Activated naive CD4-positive, alpha-beta T cell treated with anti-CD3 and anti-CD28 coated beads, Interleukin-2, amount 50 U/mL, for 72 hours (primary cell): Measurements from ENCODE around the gene PYY. TPM values are rescaled to one million over a fixed set of nuclear protein-coding genes. Genes with fewer than 3 reads are reported as not detected.

ENCODE experiments used
- ATAC-seq, 2 donors: fragments of 150-1000 bp; cut with Tn5 transposase; 2 replicates each; pipeline ENCODE4 v1.10.0; 2021; ENCODE audit warnings: mild to moderate bottlenecking in 2 of 2, moderate library complexity in 2 of 2
- DNase-seq, 2 donors: peaks; one replicate each; pipeline ENCODE4 v3.0.0; 2021 to 2022; ENCODE audit warnings: low spot score in 2 of 2
- H3K27ac Mint-ChIP-seq, 2 donors: one replicate each; pipeline ENCODE4 v1.8.0; 2022; ENCODE audit warnings: mild to moderate bottlenecking in 2 of 2, mixed read lengths in 2 of 2
- H3K36me3 Mint-ChIP-seq, 2 donors: one replicate each; pipeline ENCODE4 v1.8.0; 2022; ENCODE audit warnings: mixed read lengths in 2 of 2
- H3K9me3 Mint-ChIP-seq, 2 donors: one replicate each; pipeline ENCODE4 v1.8.0; 2022; ENCODE audit warnings: mixed read lengths in 2 of 2
- total RNA-seq, 2 donors: library from RNA; stranded (reverse); gene quantifications; one replicate each; pipeline ENCODE4 v1.2.3, GENCODE V29; 2022

Gene PYY
- total RNA-seq, 2 donors from 2014 or later, result not detected

GRCh38 chr17:43912635-43913304 lies 41.0 kb downstream of the PYY start:
- Mint-ChIP-seq H3K36me3 (no peaks in the 10 kb centered on the region), H3K27ac (no peak overlapping the region), H3K9me3 (no peaks in the 10 kb centered on the region)
- no peak for ATAC-seq
- no peak for DNase-seq

GRCh38 chr17:43911904-43912303 lies 41.8 kb downstream of the PYY start:
- no peak overlapping the region for H3K27ac Mint-ChIP-seq
- DNase-seq, result no peak

GRCh38 chr17:43909537-43910231 lies 44.1 kb downstream of the PYY start:
- Mint-ChIP-seq H3K9me3 (no peaks in the 10 kb centered on the region), H3K27ac (no peak overlapping the region), H3K36me3 (no peaks in the 10 kb centered on the region)
- ATAC-seq (no peak), DNase-seq (no peak)

More at GRCh38 chr17:43911904-43912303, 41.8 kb downstream of the PYY start:
- ATAC-seq, result no peak
- no peaks in the 10 kb centered on the region for H3K9me3 Mint-ChIP-seq
- H3K36me3 Mint-ChIP-seq, result no peaks in the 10 kb centered on the region

- Mint-ChIP-seq H3K9me3 (no peaks in the 10 kb centered on the region), H3K36me3 (no peaks in the 10 kb centered on the region), H3K27ac (no peak overlapping the region)
- DNase-seq, result peak in 1 of 2 donors; percentile 57
- ATAC-seq, result peak in 1 of 2 donors; percentile 60
Observed at GRCh38 chr17:43907998-43908721, 45.6 kb downstream of the PYY start.

GRCh38 chr17:43907425-43907981 lies 46.2 kb downstream of the PYY start, which contains the start of gene MPP2:
MPP2 (minus strand) TSS chr17:43907536; CDS start chr17:43904460, 3,076 bp downstream.
- peak in 1 of 2 donors; percentile 63 for DNase-seq
- peak; percentile 63 to 74 for ATAC-seq
- Mint-ChIP-seq H3K27ac (peak within 1 kb of the TSS in 1 of 2 donors; percentile 41), H3K36me3 (no peaks in the 10 kb centered on the region), H3K9me3 (no peaks in the 10 kb centered on the region)

- peak overlapping the region in 1 of 2 donors; percentile 41 for H3K27ac Mint-ChIP-seq
- ATAC-seq, result peak; percentile 26 to 29
- no peak for DNase-seq
- H3K9me3 Mint-ChIP-seq, result no peaks in the 10 kb centered on the region
- no peaks in the 10 kb centered on the region for H3K36me3 Mint-ChIP-seq
Observed at GRCh38 chr17:43906951-43907424, 46.8 kb downstream of the PYY start.

- Mint-ChIP-seq H3K27ac (no peak overlapping the region), H3K9me3 (no peaks in the 10 kb centered on the region), H3K36me3 (no peaks in the 10 kb centered on the region)
- DNase-seq (peak in 1 of 2 donors; percentile 49), ATAC-seq (peak; percentile 24 to 68)
Observed at GRCh38 chr17:43905985-43906852, 47.5 kb downstream of the PYY start.

- ATAC-seq, result no peak
- no peaks in the 10 kb centered on the region for H3K9me3 Mint-ChIP-seq
- no peaks in the 10 kb centered on the region for H3K36me3 Mint-ChIP-seq
Observed at GRCh38 chr17:43905400-43905984, 48.2 kb downstream of the PYY start.

More at GRCh38 chr17:43905400-43905984, 48.2 kb downstream of the PYY start:
- DNase-seq, result no peak
- no peak overlapping the region for H3K27ac Mint-ChIP-seq

Other genes starting within 250 kb of the PYY start
- gene SOST, start 195.1 kb downstream of the PYY start, total RNA-seq, result not detected
- 10 to 100 TPM; 15.2 to 24.8 TPM for gene DUSP3, start 175.0 kb downstream of the PYY start, total RNA-seq
- gene CFAP97D1, start 173.5 kb downstream of the PYY start, total RNA-seq, result not detected
- gene MPP3, start 120.8 kb downstream of the PYY start, total RNA-seq, result under 1 TPM in 1 of 2 donors, not detected in 1; 0.99 TPM
- gene CD300LG, start 106.8 kb downstream of the PYY start, total RNA-seq, result not detected
- gene MPP2, start 46.4 kb downstream of the PYY start, total RNA-seq, result 1 to 10 TPM; 4.6 to 6.0 TPM
- gene PPY, start 11.5 kb downstream of the PYY start, total RNA-seq, result not detected
- 1 to 10 TPM in 1 of 2 donors, under 1 TPM in 1; 0.18 to 3.0 TPM for gene NAGS, start 50.7 kb upstream of the PYY start, total RNA-seq
- gene TMEM101, start 61.0 kb upstream of the PYY start, total RNA-seq, result 10 to 100 TPM; 32.8 to 43.6 TPM
- gene LSM12, start 112.7 kb upstream of the PYY start, total RNA-seq, result 10 to 100 TPM; 71.4 to 73.5 TPM
- 10 to 100 TPM; 17.7 to 20.3 TPM for gene G6PC3, start 116.8 kb upstream of the PYY start, total RNA-seq
- 10 to 100 TPM; 17.3 to 27.8 TPM for gene HDAC5, start 169.7 kb upstream of the PYY start, total RNA-seq
- gene HROB, start 188.0 kb upstream of the PYY start, total RNA-seq, result 10 to 100 TPM; 23.7 to 25.0 TPM
- gene ASB16, start 216.8 kb upstream of the PYY start, total RNA-seq, result under 1 TPM; 0.39 to 0.52 TPM
- 10 to 100 TPM; 27.4 to 50.4 TPM for gene TMUB2, start 233.0 kb upstream of the PYY start, total RNA-seq
- 10 to 100 TPM; 81.1 to 94.4 TPM for gene ATXN7L3, start 245.9 kb upstream of the PYY start, total RNA-seq